NCI-H345 (cell line): Measurements from ENCODE around the gene ARHGAP20.
A peak's percentile ranks its signal among the peaks of the same experiment; 100 is the strongest.
"Not testable (repeated sequence)": the region's sequence is repeated elsewhere in the genome, so short reads cannot be mapped to it uniquely, and the experiment has no call there.

Experiments
- DNase-seq: peaks from one replicate; lab custom pipeline; 2025; lab: John Stamatoyannopoulos, UW

Gene ARHGAP20

GRCh38 chr11:110720431-110721275 is 8.4 kb upstream of the ARHGAP20 start:
- no peak for DNase-seq

DNA sequence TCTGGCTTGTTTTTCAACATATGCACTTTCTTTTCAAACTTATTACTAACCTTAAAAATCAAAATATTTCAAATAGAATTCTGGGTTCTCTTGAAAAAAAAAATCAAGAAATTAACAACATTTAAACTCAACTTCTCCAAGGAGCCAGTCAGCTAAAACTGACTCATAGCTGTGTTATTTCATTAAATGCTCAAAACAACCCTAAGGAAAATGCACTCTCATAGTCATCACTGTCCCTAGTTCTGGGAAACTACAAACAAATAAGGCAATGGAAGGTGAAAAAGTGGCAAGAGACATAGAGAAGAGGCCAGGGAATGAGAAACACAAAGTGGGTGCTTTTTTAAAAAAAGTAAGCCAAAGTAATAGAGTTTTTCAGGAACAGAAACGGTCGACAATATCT is 4.1 kb upstream of the ARHGAP20 start:
- no peak for DNase-seq

- no peak for DNase-seq
Measured at GRCh38 chr11:110715541-110715940, 3.3 kb upstream of the ARHGAP20 start.

DNA sequence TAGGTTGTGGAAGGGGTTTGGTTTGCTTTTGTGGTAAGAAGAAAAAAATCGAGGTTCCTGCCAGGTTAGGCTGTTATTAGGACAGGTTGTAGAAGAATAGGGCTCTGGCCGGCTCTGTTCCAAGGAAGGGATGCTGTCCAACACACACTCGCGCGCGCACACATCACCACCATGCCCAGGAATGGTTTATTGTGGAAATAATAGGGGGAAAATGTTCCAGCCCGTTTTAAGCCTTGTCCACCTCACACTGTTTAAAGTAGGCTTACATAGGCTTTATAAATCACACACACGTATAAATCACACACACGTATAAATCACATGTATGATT is 1.2 kb upstream of the ARHGAP20 start:
- DNase-seq, result no peak

DNA sequence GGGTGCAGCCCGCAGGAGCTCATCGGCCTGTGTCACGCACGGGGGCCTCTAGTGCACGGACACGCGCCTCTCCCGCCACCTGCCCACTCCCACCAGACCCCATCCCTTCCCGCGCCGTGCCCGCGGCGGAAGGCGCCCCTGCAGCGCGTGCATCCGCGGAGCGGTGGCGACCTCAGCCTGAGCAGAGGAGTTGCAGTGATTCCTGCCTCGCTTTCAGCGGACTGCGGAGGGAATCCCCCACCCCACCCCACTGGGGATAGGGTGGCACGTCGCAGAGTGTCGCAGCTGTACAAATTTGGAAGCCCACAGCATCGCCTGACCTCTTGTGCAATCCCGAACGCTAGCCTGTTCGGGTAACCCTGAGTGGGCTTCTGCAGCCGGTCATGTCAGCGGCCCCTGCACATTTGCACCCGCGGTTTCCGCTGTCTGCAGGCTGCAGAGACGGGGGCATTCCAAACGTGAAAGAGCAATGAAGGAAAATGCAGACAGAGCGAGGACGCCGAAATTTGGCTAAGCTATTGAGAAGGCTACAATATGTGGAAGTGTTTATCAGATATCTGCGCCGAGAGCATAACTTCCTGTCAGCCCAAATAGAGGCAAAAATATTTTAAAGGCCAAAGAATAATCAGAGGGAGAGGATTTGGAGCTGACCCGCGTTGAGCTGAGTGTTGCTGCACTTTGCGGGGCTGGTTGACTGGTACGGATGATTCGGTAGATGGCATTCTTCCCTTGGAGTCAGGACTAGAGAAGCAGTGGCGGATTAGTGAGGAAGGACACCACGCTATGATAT is 617 bp upstream of the ARHGAP20 start:
- DNase-seq, result peak; percentile 76

- DNase-seq, result no peak
Measured at GRCh38 chr11:110711448-110711775, 825 bp downstream of the ARHGAP20 start.

DNA sequence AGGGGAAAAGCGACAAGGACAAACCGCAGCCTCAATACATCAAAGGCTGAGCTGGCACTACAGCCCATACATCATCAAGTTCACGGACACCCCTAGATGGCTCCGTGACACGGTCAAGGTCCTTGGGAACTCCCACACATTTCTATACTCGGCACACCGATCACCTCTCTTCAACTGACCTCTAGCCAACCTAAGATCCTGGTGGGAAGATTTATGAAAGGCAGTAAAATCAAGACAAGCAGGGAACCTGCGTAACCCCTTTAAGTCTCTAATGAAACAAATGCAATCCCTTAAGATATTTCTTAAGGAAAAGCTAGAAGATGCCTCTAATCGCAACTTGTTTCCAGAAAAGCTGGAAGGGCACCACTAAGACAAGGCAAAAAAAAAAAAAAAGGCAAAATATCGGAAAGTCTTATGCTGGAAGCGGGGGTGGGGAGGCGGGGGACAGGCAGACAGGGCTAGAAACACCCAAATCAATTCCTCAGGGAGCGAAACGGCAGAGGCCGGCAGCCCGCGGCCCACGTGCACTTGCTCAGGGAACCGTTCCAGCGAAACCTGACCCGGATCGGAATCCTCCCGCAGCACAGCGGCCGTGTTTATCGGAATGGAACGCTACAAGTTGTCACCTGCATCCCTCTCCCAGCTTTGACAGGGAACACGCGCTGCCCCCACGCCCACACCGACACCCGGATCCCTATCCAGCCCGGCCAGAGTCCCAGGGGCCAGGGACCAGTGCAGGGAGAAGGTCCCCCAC is 1.4 kb downstream of the ARHGAP20 start:
- DNase-seq, result peak; percentile 38

DNA sequence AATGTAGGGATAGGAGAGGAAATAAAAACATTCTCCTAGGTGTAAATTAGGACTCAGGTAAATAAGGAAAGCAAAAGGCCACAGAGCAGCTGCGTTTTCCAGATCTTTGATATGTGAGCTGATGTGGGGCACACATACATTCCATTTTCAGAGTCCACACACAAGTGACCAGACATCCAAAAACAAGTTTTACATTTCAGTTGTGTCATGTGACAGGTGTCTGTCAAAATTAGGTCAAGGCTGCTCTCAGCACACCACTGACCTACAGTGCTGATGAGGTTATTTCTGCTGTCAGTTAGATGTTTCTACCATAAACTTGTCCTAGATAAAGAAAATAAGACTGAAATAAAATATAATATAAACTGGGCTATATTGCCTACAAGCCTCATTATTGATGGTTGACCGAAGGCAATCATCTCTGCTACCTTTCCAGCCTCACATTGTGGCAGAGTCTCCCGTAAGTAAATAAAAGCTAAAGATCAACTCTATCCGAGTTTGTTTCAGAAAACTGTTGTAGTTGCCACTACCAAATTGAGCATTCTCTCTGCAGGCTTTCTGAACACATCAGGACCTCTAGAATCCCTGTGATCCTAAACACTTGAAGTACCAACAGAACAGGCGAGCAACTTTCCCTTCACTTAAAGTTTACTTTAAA is 7.9 kb downstream of the ARHGAP20 start:
- DNase-seq, result no peak

DNA sequence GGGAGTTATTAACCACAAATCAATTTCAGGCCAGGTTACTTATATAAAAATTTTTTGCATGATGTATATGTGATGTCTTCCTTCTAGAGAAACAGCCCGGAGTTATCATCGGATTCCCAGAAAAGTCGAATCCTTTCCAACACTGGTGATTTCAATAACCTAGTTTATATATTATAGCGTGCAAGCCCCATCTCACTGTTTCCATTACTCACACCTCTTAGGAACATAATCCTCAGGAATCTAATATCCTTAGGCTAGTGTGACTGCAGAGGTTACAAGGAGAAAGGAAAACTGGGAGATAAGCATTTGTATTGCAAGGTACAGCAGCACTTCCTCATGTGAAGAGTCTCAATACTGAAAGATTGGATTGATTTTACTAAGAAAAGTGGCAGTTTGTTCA is 20.3 kb downstream of the ARHGAP20 start:
- DNase-seq, result no peak

DNA sequence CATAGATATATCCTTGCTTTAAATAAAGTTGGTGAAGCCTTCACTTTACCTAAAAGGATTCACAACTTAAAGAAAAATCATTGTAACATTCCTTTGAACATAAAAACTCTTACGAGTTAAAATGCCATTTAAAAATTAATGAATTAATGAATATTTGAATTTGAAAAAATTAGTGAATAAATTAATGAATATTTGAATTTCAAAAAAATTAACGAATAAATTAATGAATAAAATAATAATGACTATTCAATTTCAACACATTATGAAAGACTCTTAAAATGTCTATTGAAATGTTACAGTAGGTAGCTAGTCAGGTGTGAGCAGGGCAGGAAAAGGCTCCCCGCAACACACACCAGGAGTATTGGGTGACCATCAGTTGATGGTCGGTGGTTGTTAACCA is 22.9 kb downstream of the ARHGAP20 start:
- DNase-seq, result no peak

- no peak for DNase-seq
Measured at GRCh38 chr11:110679323-110679975, 32.8 kb downstream of the ARHGAP20 start.

DNA sequence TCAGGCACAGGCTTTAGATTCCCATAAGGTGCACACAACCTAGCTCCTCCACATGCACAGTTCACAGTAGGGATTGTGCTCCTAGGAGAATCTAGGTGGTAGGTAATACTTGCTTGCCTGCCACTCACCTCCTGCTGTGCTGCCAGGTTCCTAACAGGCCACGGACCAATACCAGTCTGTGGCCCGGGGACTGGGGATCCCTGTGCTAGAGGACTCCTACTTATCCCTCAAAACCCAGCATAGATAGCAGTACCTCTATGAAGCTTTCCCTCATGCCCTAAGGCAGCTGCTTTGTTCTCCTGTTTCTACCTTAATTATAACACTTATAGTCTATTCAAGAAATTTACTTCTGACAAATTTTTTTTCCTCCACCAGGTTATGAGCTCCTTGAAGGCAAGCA is 36.7 kb downstream of the ARHGAP20 start:
- no peak for DNase-seq

GRCh38 chr11:110665689-110666465 is 46.4 kb downstream of the ARHGAP20 start:
- no peak for DNase-seq

DNA sequence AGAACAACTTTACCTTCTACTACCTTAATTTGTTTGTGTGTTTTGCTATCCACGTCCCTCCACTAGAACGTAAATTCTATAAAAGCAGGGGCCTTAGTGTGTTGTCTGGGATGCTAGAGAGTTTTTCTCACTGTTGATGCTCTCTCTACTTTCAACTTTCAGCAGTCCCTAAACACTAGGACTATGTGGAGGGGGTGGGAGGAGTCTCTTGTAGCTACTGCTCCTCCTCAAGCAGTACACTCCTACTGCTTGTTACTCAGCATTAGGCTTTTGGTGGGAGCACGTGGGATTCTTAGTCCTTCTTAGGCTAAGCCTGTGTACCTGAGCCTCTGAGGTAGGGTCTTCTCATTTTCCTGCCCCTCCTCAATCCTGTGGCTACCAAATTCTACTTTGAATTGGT is 56.3 kb downstream of the ARHGAP20 start:
- DNase-seq, result no peak

GRCh38 chr11:110654456-110654855 is 57.8 kb downstream of the ARHGAP20 start:
- DNase-seq, result no peak

DNA sequence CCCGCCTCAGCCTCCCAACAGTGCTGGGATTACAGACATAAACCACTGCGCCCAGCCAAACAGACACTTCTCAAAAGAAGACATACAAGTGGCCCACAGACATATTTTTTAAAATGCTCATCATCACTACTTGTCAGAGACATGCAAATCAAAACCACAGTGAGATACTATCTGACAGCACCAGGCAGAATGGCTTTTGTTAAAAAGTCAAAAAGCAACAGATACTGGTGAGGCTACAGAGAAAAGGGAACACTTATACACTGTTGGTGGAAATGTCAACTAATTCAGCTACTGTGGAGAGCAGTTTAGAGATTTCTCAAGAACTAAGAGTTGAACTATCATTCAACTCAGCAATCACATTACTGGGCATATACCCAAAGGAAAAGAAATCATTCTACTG is 67.0 kb downstream of the ARHGAP20 start:
- DNase-seq, result no peak

DNA sequence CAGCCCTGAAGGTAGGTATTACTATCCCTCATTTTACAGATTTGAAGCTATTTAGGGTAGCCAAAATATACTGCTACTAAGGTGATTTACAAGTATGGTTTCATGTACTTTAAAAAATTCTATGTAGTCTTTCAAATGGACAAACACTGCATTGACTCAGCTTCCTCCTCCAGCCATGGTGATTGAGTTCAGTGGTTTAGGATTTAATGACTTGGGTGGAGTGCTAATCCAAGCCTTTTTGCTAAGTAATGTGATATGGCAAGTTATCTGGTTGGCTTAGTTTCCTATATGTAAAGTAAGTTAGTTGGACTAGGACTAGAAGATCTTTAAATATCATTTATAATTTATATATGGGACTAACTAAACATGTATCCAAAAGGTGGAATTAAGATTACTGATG is 77.9 kb downstream of the ARHGAP20 start:
- DNase-seq, result no peak

DNA sequence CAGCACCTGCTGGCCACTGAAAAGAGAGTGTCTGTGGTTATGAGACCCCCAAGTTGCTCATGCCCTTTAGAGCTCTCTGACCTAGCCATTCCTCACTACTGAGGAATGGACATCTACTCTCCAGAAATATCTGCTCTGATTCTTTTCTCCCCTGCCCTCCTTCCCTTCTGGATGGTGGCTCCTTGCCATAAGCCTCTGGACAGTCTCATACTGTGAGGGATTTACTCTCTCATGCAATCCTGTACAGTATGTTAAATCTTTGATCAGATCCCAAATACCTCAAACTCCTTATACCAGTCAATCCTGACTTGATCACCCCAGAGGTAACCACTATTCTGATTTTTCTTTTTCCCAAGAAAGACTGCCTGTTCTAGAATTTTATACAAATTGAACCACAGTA is 80.7 kb downstream of the ARHGAP20 start:
- no peak for DNase-seq

GRCh38 chr11:110629594-110629993 is 82.6 kb downstream of the ARHGAP20 start:
- DNase-seq, result no peak

DNA sequence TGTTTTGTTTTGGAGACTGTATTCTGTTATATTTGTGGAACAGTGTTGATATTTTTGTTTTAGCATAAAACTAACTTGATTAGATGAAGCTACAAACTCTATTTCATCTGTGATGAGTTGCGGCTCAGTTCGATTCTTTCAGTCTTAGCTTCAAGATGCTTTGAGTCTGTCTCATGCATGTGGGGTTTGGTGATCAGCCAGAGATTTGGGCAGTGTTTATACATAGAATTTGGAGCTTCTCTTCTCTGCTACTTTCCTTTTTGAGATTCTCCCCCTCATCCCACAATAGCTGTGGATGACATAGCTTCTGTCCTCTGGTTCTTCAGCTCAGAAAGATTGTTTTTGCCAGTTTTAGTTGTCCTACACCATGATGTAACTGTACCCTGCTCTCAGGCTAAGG is 90.4 kb downstream of the ARHGAP20 start:
- DNase-seq, result no peak

DNA sequence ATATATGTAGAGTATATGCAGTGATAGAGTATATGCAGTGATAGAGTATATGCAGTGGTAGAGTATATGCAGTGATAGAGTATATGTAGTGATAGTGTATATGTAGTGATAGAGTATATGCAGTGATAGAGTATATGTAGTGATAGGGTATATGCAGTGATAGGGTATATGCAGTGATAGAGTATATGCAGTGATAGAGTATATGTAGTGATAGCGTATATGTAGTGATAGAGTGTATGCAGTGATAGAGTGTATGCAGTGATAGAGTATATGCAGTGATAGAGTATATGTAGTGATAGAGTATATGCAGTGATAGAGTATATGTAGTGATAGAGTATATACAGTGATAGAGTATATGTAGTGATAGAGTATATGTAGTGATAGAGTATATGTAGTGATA is 92.9 kb downstream of the ARHGAP20 start:
- not testable (repeated sequence) for DNase-seq
